ENCODE results near the gene GFRA1.

DNA sequence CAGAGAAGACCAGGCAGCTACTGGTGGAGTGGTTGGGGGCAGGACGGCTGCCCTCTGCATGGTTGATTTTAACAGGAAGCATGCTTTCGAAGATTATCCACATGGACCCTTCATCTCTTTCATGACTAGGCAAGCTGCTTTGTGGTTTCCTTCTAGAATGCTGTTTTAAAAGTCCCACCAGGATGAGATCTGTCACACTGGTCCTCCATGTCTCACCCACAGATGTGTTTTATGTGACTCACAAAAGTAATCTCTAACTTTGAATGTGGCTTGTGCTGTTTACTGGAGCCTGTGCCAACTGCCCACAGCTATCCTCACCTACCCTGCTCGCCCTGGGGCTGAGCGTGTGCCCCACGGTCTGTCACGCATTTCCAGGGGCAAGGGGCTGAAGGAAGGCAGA, 188.8 kb downstream of the GFRA1 start:
- TF ChIP-seq CTCF (IDR thresholded peaks at IDR 0.05) (no peak), HOXA7 (CRISPR knock-in tag; IDR thresholded peaks at IDR 0.05) (no peak), POLR2A (IDR thresholded peaks at IDR 0.05; ENCODE audit: low read length) (no peak)
